ENCODE data around the gene MELTF. TPM values are rescaled to one million over a fixed set of nuclear protein-coding genes. Genes with fewer than 3 reads are reported as not detected.

MELTF gene
- total RNA-seq, 1 donor from 2014 or later, result 31.8 TPM

- Mint-ChIP-seq H3K27ac (ENCODE audit: unreplicated experiment) (no peak overlapping the region), H3K4me1 (ENCODE audit: low read depth, unreplicated experiment) (no peaks in the 10 kb centered on the region), H3K27me3 (ENCODE audit: unreplicated experiment) (peaks cover 2% of the 10 kb centered on the region), H3K4me3 (ENCODE audit: unreplicated experiment) (no peak overlapping the region), H3K36me3 (ENCODE audit: unreplicated experiment) (peaks cover 15% of the 10 kb centered on the region), H3K9me3 (ENCODE audit: unreplicated experiment) (peaks cover 7% of the 10 kb centered on the region)
- DNase-seq, result no peak
- TF ChIP-seq CTCF (IDR thresholded peaks at IDR 0.05; ENCODE audit: partially characterized antibody, unreplicated experiment), result no peak
Measured at GRCh38 chr3:196985298-196985697, 44.3 kb downstream of the MELTF start.

- peaks cover 7% of the 10 kb centered on the region for H3K9me3 Mint-ChIP-seq (ENCODE audit: unreplicated experiment)
- H3K36me3 Mint-ChIP-seq (ENCODE audit: unreplicated experiment), result peaks cover 15% of the 10 kb centered on the region
- no peak for TF ChIP-seq CTCF (IDR thresholded peaks at IDR 0.05; ENCODE audit: partially characterized antibody, unreplicated experiment)
- H3K27ac Mint-ChIP-seq (ENCODE audit: unreplicated experiment), result no peak overlapping the region
- no peak for DNase-seq
- peaks cover 4% of the 10 kb centered on the region for H3K27me3 Mint-ChIP-seq (ENCODE audit: unreplicated experiment)
- H3K4me1 Mint-ChIP-seq (ENCODE audit: low read depth, unreplicated experiment), result no peaks in the 10 kb centered on the region
- no peak overlapping the region for H3K4me3 Mint-ChIP-seq (ENCODE audit: unreplicated experiment)
Measured at GRCh38 chr3:196983186-196983585, 46.4 kb downstream of the MELTF start.

- no peak for TF ChIP-seq CTCF (IDR thresholded peaks at IDR 0.05; ENCODE audit: partially characterized antibody, unreplicated experiment)
- peaks cover 15% of the 10 kb centered on the region for H3K36me3 Mint-ChIP-seq (ENCODE audit: unreplicated experiment)
- no peak for DNase-seq
- peaks cover 2% of the 10 kb centered on the region for H3K27me3 Mint-ChIP-seq (ENCODE audit: unreplicated experiment)
- no peaks in the 10 kb centered on the region for H3K4me1 Mint-ChIP-seq (ENCODE audit: low read depth, unreplicated experiment)
- peaks cover 7% of the 10 kb centered on the region for H3K9me3 Mint-ChIP-seq (ENCODE audit: unreplicated experiment)
- no peak overlapping the region for H3K27ac Mint-ChIP-seq (ENCODE audit: unreplicated experiment)
- H3K4me3 Mint-ChIP-seq (ENCODE audit: unreplicated experiment), result no peak overlapping the region
Measured at GRCh38 chr3:196981657-196982056, 48.0 kb downstream of the MELTF start.

GRCh38 chr3:196979545-196979944 is 50.1 kb downstream of the MELTF start:
- no peak for DNase-seq
- Mint-ChIP-seq H3K4me1 (ENCODE audit: low read depth, unreplicated experiment) (no peaks in the 10 kb centered on the region), H3K4me3 (ENCODE audit: unreplicated experiment) (no peak overlapping the region), H3K27ac (ENCODE audit: unreplicated experiment) (no peak overlapping the region), H3K27me3 (ENCODE audit: unreplicated experiment) (peaks cover 5% of the 10 kb centered on the region), H3K9me3 (ENCODE audit: unreplicated experiment) (peaks cover 7% of the 10 kb centered on the region), H3K36me3 (ENCODE audit: unreplicated experiment) (peaks cover 15% of the 10 kb centered on the region)
- no peak for TF ChIP-seq CTCF (IDR thresholded peaks at IDR 0.05; ENCODE audit: partially characterized antibody, unreplicated experiment)

GRCh38 chr3:196976941-196977340 is 52.7 kb downstream of the MELTF start:
- TF ChIP-seq CTCF (IDR thresholded peaks at IDR 0.05; ENCODE audit: partially characterized antibody, unreplicated experiment), result no peak
- no peaks in the 10 kb centered on the region for H3K9me3 Mint-ChIP-seq (ENCODE audit: unreplicated experiment)
- H3K4me1 Mint-ChIP-seq (ENCODE audit: low read depth, unreplicated experiment), result no peaks in the 10 kb centered on the region
- no peak for DNase-seq
- no peak overlapping the region for H3K4me3 Mint-ChIP-seq (ENCODE audit: unreplicated experiment)
- H3K27me3 Mint-ChIP-seq (ENCODE audit: unreplicated experiment), result peaks cover 5% of the 10 kb centered on the region
- H3K27ac Mint-ChIP-seq (ENCODE audit: unreplicated experiment), result no peak overlapping the region
- peaks cover 6% of the 10 kb centered on the region for H3K36me3 Mint-ChIP-seq (ENCODE audit: unreplicated experiment)

Measured in glutamatergic neuron (in vitro differentiated cells).